ENCODE data around the gene SALL3.

Gene SALL3

DNA sequence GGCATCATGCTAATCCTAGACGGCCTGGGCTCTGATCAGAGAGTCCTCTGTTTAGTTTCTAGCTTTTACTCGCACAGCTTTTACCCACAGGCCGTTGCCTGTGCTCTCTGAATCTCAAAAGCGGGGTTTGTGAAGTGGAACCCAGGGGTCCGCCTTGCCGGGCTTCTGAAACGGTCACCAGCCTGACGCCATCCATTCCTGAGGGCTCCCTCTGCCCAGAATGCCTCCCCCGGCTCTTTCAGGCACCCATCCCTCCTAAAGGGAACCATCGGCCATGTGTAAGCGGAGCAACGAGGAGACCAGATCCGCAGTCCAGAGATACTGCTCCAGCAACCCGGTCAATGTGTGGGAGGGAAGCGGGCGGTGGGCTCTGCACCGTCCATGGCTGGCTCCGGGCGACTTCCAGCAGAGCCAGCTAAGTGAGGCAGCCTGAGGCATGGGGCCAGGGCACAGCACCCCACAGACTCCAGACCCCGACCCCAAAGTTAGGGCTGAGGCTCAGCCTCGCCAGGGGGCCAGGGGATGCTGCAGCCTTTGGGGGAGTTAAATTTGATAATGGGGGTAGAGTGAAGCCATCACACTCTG lies 28.8 kb downstream of the SALL3 start:
- no peak for DNase-seq

DNA sequence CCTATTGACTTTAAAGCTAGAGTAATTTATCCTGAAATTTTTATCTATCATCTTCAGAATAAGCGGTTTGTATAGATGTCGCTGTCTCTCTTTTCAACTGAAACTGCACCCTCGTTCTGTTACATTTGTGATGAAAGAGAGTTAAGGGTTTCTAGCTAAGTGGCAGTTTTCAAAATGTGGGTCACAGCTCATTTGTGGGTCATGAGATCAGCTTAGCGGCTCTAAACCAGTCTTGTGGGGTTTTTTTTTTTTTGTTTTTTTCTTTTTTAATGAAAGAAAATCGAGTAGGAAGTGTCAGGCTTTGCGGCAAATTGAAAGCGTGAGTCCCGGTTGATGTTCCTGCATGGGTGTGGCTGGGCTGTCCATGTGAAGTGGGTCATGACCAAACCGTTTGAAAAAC lies 31.2 kb downstream of the SALL3 start:
- no peak for DNase-seq

DNA sequence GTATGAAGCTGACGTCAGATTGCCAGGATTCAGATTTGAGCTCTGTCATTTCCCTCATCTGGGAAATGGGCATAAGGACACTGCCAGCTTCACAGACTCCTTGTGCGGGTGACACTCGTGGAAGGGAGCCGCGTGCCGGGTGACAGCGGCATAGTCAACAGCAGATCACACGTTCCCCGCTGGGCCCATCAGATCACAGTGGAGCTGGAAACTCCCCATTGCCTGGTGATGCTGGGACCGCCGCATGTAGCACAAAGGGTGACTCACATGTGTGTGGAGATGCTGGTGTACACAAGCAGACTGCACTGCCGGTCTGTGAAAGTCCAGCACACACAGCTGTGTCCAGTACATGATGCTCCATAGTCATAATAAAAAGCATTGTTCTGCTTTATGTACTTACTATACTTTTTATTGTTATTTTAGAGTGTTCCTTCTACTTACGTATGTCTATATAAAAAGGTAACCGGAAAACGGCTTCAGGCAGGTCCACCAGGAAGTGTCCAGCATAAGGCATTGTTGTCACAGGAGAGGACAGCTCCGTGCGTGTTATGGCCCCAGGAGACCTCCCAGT lies 31.8 kb downstream of the SALL3 start:
- DNase-seq, result no peak

DNA sequence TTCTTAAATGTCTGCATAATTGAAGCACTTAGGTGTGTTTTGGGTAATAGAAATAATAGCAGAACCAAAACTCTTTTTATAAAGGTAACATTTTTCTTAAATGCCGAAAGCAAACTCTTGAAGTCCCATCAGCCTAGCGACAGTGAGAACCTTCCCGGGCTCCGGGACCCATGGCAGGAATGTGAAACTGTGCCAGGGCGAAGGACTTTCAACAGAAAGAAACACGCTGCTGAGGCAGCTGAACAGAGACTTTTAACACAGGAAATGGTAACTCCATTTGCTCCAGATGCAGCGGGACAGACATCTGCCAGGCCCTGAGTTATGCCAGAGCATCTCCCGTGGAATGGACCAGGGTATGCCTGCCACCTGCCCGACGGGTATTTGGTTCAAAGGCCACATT lies 34.3 kb downstream of the SALL3 start:
- no peak for DNase-seq

DNA sequence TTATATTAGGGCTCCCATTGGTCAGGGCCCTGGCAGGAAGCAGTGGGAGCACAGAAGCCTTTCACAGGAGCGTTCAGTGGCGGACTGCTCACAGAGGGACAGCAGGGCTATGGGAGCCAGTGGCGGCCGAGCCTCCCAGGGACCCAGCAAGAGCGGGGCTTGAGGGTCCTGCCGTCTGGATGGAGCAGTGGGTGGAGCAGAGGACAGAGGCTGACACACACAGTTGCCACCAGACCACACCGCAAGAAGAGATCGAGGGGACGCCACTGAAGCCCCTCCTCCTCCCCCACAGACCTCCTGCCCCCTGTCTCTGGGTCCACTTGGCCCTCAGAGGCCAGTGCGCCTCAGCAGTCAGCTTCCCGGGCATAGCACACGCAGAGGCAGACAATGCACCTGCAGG lies 39.3 kb downstream of the SALL3 start:
- DNase-seq, result no peak

DNA sequence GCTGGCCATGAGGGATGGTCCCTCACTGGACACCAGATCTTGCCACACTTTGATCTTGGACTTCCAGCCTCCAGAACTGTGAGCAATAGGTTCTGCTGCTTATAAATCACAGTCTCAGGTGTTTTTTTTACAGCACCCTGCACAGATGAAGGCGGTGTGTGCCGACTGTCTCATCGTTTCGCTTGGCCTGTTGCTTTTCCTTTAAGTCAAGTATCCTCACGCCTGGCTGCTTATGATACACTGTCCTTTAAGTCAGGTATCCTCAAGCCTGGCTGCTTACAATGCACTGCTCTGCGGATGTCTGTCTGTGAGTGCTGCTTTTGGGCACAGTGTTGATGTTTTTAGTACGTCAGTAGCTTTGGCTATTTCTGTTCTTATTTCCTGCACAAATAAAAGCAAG lies 40.3 kb downstream of the SALL3 start:
- DNase-seq, result no peak

DNA sequence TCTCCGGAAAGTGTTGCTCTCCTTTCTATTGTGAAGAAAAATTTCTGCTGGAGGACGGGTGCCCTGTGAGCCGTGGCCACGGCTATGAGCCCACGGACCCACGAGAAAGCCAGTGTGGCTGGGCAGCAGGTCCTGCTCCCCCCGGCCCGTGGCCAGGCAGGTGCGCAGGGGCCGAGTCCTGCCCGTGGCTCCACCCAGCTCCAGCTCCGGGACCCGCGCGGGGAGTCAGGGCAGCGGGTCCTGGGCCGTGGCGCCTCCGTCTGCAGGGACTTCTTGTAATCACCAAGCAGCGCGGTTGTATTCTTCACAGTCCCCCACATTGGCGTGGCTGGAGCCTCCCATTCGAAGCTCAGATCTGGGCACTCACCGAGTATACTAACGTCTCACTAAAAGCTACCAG lies 43.0 kb downstream of the SALL3 start:
- DNase-seq, result no peak

DNA sequence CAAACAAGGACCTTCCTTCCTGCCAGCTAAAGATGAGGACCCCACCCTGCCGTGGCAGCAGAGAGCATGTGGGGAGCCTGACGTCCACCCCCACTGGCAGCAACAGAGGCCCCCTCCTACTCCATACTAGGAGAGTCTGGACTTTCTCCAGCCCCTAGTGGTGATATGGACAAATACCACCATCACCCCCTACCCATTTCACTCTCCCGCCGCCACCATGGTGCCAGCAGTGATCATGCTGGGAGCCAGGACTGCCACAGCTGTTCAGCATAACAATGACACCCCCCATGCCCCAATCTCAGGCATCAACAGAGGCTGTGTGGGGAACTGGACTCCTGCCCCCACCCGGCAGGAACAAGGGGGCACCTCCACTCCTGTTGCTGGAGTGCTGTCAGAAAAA lies 46.9 kb downstream of the SALL3 start:
- DNase-seq, result no peak

DNA sequence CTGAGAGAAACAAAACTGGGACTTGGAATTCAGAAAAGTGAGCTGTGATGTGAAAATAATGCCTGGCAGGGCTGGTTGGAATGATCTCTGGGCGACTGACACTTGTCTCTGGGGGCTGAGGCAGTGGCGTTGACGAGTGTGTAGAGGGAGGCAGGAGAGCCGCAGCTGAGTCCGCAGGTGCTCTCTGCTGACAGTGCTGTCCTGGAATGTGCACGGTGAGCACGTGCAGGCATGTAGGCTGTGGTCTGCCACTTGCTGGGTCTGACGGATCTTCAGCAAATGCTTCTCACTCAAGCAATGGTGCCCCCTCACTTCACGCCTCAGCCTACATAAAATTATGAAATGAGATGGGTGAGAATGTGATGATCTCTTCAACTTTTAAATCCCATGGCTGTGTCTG lies 51.1 kb downstream of the SALL3 start:
- no peak for DNase-seq

DNA sequence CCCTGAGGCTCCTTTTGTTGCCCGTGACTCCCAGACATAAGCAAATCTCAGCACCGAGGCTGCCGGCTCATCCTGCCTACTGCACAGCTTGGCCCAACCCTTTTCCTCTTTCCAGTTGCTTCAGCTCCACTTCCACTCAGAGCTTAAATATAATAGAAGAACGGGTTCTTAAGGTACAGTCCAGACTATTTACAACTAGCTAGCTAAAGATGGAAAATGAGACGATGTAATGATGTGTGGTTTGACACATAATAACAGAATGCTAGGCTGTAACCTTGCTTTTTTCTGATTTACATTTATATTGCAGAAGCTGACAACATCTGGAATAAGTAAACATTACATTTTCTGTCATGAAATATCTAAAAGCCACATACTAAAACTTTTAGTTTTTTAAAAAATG lies 62.7 kb downstream of the SALL3 start:
- DNase-seq, result no peak

DNA sequence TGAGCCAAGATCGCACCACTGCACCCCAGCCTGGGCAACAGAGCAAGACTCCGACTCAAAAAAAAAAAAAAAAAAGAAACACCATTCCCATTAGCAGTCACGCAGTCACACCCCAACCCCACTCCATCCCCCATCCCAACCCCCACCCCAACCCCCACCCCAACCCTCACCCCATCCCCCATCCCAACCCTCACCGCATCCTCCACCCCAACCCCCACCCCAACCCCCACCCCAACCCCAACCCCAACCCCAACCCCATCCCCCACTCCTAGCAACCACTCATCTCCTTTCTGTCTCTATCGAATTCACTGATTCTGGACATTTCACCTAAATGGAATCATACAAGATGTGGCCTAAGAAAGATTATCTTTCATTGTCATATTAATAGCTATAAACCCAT lies 63.7 kb downstream of the SALL3 start:
- DNase-seq, result no peak

DNA sequence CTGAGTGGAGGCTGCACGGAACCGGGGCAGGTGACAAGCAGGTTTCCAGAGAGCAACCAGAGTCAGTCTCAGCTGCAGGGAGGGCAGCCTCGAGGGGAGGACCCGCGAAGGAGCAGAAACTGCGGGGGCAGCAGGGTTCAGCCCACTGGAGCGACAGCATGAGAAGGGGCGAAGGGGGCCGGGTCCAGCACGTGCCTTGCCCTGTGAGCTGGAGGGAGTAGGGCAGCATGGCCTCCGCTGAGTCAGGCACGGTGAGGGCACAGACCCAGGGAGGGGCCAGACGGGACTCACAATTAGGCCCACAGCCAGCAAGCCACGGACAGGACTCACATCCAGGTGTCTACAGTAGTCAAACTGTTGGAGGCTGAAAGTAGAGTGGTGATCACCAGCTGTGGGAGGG lies 66.9 kb downstream of the SALL3 start:
- DNase-seq, result no peak

DNA sequence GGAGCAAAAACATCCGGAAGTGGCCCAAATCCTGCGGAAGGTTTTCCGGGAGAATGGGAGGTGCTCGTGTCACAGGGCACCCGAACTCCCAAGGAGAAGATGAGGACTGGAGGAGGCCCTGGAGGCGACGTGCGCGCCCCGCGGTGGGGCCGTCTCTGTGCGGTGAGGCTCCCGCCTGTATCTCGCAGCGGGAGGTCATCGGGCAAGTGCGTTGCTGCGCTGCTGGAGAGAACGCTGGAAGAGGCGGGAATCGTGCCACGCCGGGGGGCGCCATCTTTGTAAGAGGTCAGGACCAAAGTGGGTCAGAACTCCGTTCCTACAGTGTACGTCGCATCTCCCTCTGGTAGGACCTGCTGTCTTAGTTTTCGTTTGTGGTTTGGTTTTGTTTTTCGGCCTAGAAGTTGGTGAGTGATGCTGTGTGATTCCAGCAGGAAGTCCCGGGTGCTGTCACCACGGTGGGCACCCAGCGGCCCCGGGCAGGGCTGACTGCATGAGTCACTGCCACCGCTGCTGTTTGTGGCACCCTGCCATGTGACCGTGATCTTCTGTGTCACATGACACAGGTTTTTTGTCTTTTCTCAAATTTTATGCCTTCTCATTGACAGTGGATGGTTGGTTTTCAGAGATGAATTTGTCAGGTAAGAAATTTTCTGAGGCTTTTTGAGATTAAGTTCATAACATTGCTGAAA lies 68.1 kb downstream of the SALL3 start:
- no peak for DNase-seq

DNA sequence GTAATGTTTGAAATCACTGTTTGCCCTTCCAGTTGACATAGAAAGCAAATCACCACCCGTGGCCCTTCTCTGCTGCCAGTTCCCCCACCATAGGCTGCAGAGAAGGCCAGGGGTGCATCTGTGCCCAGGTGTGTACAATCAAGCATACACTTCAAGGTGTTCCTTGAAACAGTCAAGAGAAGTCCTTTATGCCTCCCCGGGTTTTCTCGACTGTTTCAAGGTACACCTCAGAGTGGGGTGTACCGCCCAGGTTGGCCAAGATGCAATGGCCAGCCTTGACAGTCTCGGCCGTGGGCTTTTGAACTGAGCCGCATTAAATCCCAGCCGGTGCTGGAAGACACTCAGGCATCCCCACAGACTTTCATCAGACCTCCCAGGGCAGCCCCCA lies 68.6 kb downstream of the SALL3 start:
- DNase-seq, result no peak

DNA sequence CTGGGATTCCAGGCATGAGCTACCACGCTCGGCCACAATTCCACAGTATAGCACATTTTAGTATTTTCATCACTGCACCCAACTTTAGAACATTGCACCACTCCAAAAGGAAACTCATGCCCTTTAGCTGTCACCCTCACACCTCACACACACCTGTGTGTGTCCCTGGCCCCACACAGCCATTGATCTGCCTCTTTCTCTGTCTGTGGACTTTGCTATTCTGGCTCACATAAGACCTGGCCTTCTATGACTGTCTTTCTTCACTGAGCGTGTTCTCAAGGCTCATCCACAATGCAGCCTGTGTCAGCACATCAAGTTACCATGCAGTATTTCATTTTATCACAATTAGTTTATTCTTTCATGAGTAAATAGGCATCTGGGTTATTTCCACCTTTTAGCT lies 69.9 kb downstream of the SALL3 start:
- no peak for DNase-seq

All from AML-193 (cell line).